GM23338 (cell line): ENCODE results near the gene PLSCR2. TPM values are rescaled to one million over a fixed set of nuclear protein-coding genes. Genes with fewer than 3 reads are reported as not detected.

ENCODE experiments used
- ATAC-seq: fragments of 200-7000 bp; cut with Tn5 transposase; 3 replicates; pipeline ENCODE4 v1.9.1; 2020
- DNase-seq: peaks from one replicate; pipeline ENCODE4 v3.0.0-alpha.2; 2015; ENCODE audit warnings: low spot score
- H2AFZ ChIP-seq: fragments of 200-600 bp; sonication (generic); 2 replicates; pipeline ENCODE4 v1.8.0; 2016; ENCODE audit warnings: antibody characterized with exemption, mild to moderate bottlenecking, moderate library complexity
- H3F3A ChIP-seq: fragments of 200-600 bp; sonication (generic); replicated peaks from 2 replicates; pipeline ENCODE4 v1.8.0; 2017; ENCODE audit warnings: antibody characterized with exemption, mixed run types, low read depth
- H3K27ac ChIP-seq: fragments of 200-600 bp; sonication (generic); 2 replicates; pipeline ENCODE4 v1.6.1; 2016; ENCODE audit warnings: low read depth
- H3K27me3 ChIP-seq: fragments of 200-600 bp; sonication (generic); 2 replicates; pipeline ENCODE4 v1.8.0; 2016; ENCODE audit warnings: mild to moderate bottlenecking, mixed run types, moderate library complexity; ENCODE audit not compliant: insufficient read depth
- H3K36me3 ChIP-seq: fragments of 200-600 bp; sonication (generic); 2 replicates; pipeline ENCODE4 v1.8.0; 2016; ENCODE audit warnings: mild to moderate bottlenecking; ENCODE audit not compliant: insufficient read depth
- H3K4me1 ChIP-seq: fragments of 200-600 bp; sonication (generic); 2 replicates; pipeline ENCODE4 v1.8.0; 2016; ENCODE audit warnings: mild to moderate bottlenecking, moderate library complexity; ENCODE audit not compliant: insufficient read depth
- H3K4me2 ChIP-seq: fragments of 200-600 bp; sonication (generic); 2 replicates; pipeline ENCODE4 v1.7.1; 2017; ENCODE audit warnings: mixed run types
- H3K4me3 ChIP-seq: fragments of 200-600 bp; sonication (generic); 2 replicates; pipeline ENCODE4 v1.6.1; 2016; ENCODE audit warnings: mixed run types
- H3K79me2 ChIP-seq: fragments of 200-600 bp; sonication (generic); replicated peaks from 2 replicates; pipeline ENCODE4 v1.8.0; 2017; ENCODE audit warnings: mild to moderate bottlenecking; ENCODE audit not compliant: insufficient read depth
- H3K9me2 ChIP-seq: fragments of 200-600 bp; sonication (generic); 2 replicates; pipeline ENCODE4 v1.8.0; 2017; ENCODE audit not compliant: insufficient read depth
- H4K20me1 ChIP-seq: fragments of 200-600 bp; sonication (generic); replicated peaks from 2 replicates; pipeline ENCODE4 v1.8.0; 2017; ENCODE audit warnings: mild to moderate bottlenecking; ENCODE audit not compliant: insufficient read depth
- H3K27ac Mint-ChIP-seq: 2 replicates; pipeline ENCODE4 v1.8.0; 2020; ENCODE audit warnings: inconsistent platforms, mild to moderate bottlenecking, moderate library complexity, mixed read lengths
- H3K27me3 Mint-ChIP-seq: 3 replicates; pipeline ENCODE4 v1.8.0; 2022; ENCODE audit warnings: low read depth, mild to moderate bottlenecking, moderate library complexity, mixed read lengths, inconsistent platforms; ENCODE audit not compliant: insufficient read depth, poor library complexity
- H3K36me3 Mint-ChIP-seq: 3 replicates; pipeline ENCODE4 v1.8.0; 2021; ENCODE audit warnings: low read depth, mild to moderate bottlenecking, inconsistent platforms, moderate library complexity, mixed read lengths
- H3K4me1 Mint-ChIP-seq: 3 replicates; pipeline ENCODE4 v1.8.0; 2020; ENCODE audit warnings: mild to moderate bottlenecking, inconsistent platforms, mixed read lengths
- H3K4me3 Mint-ChIP-seq: 3 replicates; pipeline ENCODE4 v1.8.0; 2021; ENCODE audit warnings: moderate library complexity, mild to moderate bottlenecking, inconsistent platforms, mixed read lengths
- H3K9me3 Mint-ChIP-seq: 3 replicates; pipeline ENCODE4 v1.8.0; 2020; ENCODE audit warnings: moderate library complexity, mild to moderate bottlenecking, inconsistent platforms, mixed read lengths
- CREB1 ChIP-seq: fragments of 250-450 bp; sonication (Bioruptor Pico); IDR thresholded peaks from 2 replicates; pipeline ENCODE4 v1.5.0; 2020; ENCODE audit warnings: low read depth, mild to moderate bottlenecking, moderate library complexity
- ETS1 ChIP-seq: IDR thresholded peaks from 2 replicates; pipeline ENCODE4 v1.6.1; 2016; ENCODE audit warnings: antibody characterized with exemption
- EZH2 ChIP-seq: fragments of 200-600 bp; sonication (generic); IDR thresholded peaks from one replicate; pipeline ENCODE4 v1.8.0; 2017; ENCODE audit warnings: antibody characterized with exemption, mild to moderate bottlenecking, low read depth; ENCODE audit not compliant: unreplicated experiment
- EZH2phosphoT487 ChIP-seq: fragments of 200-600 bp; sonication (generic); IDR thresholded peaks from one replicate; pipeline ENCODE4 v1.8.1; 2018; ENCODE audit warnings: antibody characterized with exemption; ENCODE audit not compliant: unreplicated experiment
- JUNB ChIP-seq: IDR thresholded peaks from one replicate; pipeline ENCODE4 v1.6.1; 2016; ENCODE audit warnings: antibody characterized with exemption; ENCODE audit not compliant: unreplicated experiment
- NANOG ChIP-seq: IDR thresholded peaks from 2 replicates; pipeline ENCODE4 v1.6.1; 2016; ENCODE audit warnings: antibody characterized with exemption, borderline replicate concordance
- POLR2AphosphoS5 ChIP-seq: IDR thresholded peaks from 2 replicates; pipeline ENCODE4 v1.6.1; 2016; ENCODE audit warnings: antibody characterized with exemption, low read depth
- REST ChIP-seq: IDR thresholded peaks from one replicate; pipeline ENCODE4 v1.6.1; 2018; ENCODE audit warnings: antibody characterized with exemption; ENCODE audit not compliant: unreplicated experiment
- STAT1 ChIP-seq: IDR thresholded peaks from one replicate; pipeline ENCODE4 v1.6.1; 2016; ENCODE audit warnings: antibody characterized with exemption; ENCODE audit not compliant: unreplicated experiment
- ZNF114 ChIP-seq: fragments of 250-450 bp; sonication (Bioruptor Pico); IDR thresholded peaks from 2 replicates; pipeline ENCODE4 v1.5.0; 2020; ENCODE audit warnings: mild to moderate bottlenecking, moderate library complexity
- ZNF462 ChIP-seq: fragments of 250-450 bp; sonication (Bioruptor Pico); IDR thresholded peaks from 2 replicates; pipeline ENCODE4 v1.5.0; 2020; ENCODE audit warnings: mild to moderate bottlenecking, moderate library complexity
- polyA plus RNA-seq: library from polyadenylated mRNA; unstranded; fragments of >200 nt; fragmentation: Nextera tagmentation; extraction: Ambion mirVana; gene quantifications from 2 replicates; pipeline ENCODE4 v1.2.1, GENCODE V29; 2016
- total RNA-seq: library from RNA; depleted of rRNA; stranded (reverse); fragments of >200 nt; shearing (Covaris generic); gene quantifications from 2 replicates; pipeline ENCODE4 v1.2.3, GENCODE V29; 2014
- TF ChIP-seq, protein P1 (sequence below), 2 experiments: fragments of 200-600 bp in 1 of 2; sonication (generic) in 1 of 2; conservative IDR thresholded peaks; 2 replicates each; pipeline versions ENCODE4 v1.5.1 to v1.6.1; 2016 to 2017; ENCODE audit warnings: antibody characterized with exemption in 2 of 2, low read depth in 2 of 2, mild to moderate bottlenecking in 2 of 2, moderate library complexity in 1 of 2

PLSCR2 gene
- total and polyA plus RNA-seq, 2 experiments from 2014 or later = 0.55 TPM; not detected in 1

DNA sequence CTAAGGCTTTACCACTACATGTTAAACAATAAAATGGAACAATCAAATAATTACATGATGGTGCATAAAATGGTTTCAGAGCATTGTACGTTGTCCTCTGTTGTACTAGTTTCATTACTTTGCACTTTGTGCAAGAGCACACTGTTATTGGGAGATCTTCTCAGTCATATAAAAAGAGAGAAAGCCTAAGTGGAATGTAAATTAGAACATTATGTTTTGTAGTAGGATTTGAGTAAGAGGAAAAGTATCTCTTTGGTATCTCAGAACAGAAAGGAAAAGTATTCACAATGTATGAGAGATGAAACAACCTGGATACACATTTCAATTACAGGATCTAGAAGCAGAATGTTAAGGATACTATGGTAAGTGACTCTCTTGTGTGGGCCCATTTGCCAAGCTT lies 26.9 kb upstream of the PLSCR2 start:
- Mint-ChIP-seq H3K27ac (no peak overlapping the region), H3K36me3 (peaks cover 13% of the 10 kb centered on the region; the same call in 2 of the 3 replicates), H3K9me3 (peaks cover 14% of the 10 kb centered on the region), H3K4me3 (no peak overlapping the region), H3K27me3 (no peaks in the 10 kb centered on the region), H3K4me1 (no peaks in the 10 kb centered on the region; the same call in 2 of the 3 replicates)
- H3K4me1 ChIP-seq = no peaks in the 10 kb centered on the region
- H3K9me2 ChIP-seq = 0 out of 2 replicates have a peak, but pooled peaks cover 4% of the 10 kb centered on the region
- no peak overlapping the region for H2AFZ ChIP-seq
- DNase-seq = no peak
- no peaks in the 10 kb centered on the region for H3K79me2 ChIP-seq
- H3K4me3 ChIP-seq = no peak overlapping the region
- no peaks in the 10 kb centered on the region for H3K36me3 ChIP-seq
- H3K27ac ChIP-seq = no peak overlapping the region
- no peaks in the 10 kb centered on the region for H3K27me3 ChIP-seq
- TF ChIP-seq EZH2 = no peak
- no peak for TF ChIP-seq POLR2AphosphoS5
- no peak for TF ChIP-seq STAT1
- no peak for TF ChIP-seq ZNF114 (CRISPR knock-in tag)
- TF ChIP-seq REST = no peak
- TF ChIP-seq, protein P1, sequence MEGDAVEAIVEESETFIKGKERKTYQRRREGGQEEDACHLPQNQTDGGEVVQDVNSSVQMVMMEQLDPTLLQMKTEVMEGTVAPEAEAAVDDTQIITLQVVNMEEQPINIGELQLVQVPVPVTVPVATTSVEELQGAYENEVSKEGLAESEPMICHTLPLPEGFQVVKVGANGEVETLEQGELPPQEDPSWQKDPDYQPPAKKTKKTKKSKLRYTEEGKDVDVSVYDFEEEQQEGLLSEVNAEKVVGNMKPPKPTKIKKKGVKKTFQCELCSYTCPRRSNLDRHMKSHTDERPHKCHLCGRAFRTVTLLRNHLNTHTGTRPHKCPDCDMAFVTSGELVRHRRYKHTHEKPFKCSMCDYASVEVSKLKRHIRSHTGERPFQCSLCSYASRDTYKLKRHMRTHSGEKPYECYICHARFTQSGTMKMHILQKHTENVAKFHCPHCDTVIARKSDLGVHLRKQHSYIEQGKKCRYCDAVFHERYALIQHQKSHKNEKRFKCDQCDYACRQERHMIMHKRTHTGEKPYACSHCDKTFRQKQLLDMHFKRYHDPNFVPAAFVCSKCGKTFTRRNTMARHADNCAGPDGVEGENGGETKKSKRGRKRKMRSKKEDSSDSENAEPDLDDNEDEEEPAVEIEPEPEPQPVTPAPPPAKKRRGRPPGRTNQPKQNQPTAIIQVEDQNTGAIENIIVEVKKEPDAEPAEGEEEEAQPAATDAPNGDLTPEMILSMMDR (conservative IDR thresholded peaks at IDR 0.05; ENCODE audit: low read depth in 2 of 2) = no peak
- TF ChIP-seq ZNF462 (CRISPR knock-in tag) = no peak
- no peak for TF ChIP-seq JUNB
- TF ChIP-seq NANOG = no peak
- no peak for TF ChIP-seq EZH2phosphoT487
- TF ChIP-seq CREB1 (CRISPR knock-in tag) = no peak
- no peak for TF ChIP-seq ETS1
- H4K20me1 ChIP-seq = no peaks in the 10 kb centered on the region
- ATAC-seq = no peak
- no peak overlapping the region for H3K4me2 ChIP-seq
- no peaks in the 10 kb centered on the region for H3F3A ChIP-seq
